ENCODE data around the gene TLR1.
A peak's percentile ranks its signal among the peaks of the same experiment; 100 is the strongest.
"Not testable (repeated sequence)": the region's sequence is repeated elsewhere in the genome, so short reads cannot be mapped to it uniquely, and the experiment has no call there.

Gene TLR1

DNA sequence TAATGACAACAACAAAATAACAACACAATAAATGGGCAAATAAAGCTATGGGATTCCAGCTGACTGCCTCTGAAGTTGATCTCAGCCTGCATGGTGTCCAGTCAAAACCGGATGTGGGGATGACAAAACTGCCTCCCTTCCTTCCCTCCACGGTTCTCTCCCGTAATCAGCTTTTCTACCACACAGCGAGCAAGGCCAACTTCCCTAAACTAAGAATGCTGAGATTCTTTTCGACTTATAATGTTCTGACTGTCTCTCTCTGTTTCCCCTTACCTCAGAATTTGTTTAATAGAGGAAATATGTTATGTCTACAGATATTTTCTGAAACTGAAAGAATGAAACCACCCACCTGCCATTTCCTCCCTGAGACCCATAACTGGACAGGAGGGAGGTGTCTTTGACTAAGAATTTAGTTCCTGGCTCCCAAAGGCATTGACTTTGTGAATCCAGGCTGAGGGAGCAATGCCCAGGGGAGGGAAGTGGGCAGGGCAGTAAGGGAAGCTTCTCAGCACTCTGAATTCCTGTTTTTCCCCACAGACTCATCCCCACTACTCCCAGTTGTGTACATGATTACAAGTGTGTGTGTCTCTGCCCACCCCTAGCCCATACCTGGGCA lies 1.0 kb upstream of the TLR1 start:
- DNase-seq: peak in 1 of 5 experiments; percentile 59

DNA sequence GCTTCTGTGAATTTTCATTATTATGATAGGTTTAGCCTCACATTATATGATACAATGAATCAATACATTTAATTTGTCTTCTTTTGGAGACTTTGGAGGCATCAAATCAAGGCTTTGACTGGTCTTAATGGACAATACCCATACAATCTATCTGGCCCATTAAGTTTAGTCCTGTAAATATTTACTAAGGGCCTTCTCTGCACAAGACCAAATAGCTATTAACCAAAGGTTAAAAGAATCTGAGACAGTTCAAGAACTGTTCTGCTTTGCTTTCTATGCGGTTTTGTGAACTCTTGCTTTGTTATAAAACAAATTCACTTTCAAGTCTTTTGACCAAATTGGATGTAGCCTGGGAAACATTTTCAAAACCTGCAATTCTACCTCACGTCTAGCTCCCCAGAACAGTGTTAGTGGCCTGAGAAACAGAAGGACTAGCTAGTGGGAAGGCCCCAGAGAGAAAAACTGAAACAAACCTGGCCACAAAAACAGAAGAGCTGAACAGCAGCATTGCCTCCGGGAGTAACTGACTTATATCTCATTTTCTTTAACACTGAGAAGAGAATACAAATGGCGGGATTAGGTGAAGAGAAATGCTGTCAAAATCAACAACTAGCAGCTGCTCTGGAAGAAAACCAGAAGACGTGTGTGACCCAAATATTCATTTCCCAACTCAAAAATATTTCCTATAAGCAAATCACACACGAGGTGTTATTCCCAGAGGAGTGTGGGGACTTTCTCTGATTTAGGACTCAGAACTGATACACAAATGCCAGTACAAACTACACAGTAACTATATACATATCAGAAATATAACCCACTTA lies 548 bp downstream of the TLR1 start:
- peak in 1 of 5 experiments; percentile 59 for DNase-seq

DNA sequence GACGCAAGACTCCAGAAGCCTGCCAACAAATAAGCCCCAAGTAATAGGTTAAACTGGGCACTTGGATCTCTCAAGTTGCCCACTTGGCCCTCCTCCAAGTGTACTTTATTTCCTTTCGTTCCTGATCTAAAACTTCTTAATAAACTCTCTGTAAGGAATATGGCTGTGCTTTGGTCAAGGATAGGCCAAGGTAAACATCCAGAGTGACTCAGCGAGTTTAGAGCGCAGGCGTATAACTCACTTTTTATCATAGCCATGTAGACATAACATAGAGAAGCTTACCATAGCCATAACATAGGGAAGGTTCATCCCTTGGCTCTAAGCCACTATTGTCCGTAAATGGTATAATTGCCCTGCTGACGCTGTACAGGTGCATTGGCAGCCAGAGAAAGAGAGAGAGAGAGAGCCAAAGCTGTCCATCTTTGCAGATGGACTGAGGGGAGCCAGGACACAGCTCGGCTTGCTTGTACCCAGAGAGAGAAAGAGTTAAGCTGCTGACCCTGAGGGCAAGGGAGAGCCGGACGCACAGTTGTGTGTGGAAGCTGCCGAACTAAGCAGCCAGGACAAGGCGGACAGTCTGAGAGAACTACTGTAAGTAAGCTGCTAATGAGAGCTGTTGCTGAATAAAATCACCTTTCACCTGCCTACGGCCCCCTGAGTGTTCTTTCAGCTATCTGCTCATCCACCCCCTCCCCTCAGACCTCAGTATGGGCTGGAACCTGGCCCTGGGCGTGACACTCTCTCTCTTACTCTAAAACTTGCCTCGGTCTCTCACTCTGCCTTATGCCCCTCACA lies 1.8 kb downstream of the TLR1 start:
- DNase-seq: peak in 1 of 5 experiments; percentile 66

DNA sequence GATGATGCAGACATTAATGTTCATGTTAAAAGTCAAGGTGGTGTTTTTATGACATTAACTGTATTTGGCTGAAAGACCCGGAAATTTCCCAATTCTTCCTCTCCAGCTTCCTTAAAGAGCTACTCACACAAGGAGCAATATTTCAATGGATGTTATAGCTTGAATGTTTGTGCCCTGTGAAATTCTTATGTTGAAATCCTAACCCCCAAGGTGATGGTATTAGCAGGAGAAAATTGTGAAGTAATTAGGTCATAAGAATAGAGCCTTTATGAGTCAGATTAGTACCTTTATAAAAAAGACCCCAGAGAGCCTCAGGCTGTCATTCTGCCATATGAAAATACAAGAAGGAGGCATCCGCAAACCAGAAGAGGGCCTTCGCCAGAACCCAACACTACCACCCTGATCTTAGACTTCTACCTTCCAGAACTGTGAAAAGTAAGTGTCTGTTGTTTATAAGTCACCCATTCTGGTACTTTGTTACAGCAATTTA lies 3.6 kb downstream of the TLR1 start:
- DNase-seq: no peak

DNA sequence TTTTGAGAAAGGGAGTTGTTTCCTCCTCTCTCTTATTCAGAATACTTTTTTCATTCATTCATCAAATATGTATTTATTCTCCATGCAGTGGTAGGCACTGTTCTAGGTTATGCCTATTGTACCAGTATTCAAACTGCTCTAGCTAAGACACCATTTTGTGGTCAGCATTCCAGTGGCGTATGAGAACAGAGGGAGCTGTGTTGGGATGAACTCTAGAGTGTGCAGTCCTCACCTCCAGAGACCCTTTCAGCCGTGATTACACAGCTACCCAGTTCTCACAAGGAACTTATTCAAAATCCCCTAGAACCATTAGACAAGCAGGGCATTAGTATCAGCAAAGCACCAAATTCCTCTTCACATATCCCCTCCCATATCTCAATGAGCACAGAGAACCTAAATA lies 4.2 kb downstream of the TLR1 start:
- DNase-seq: no peak

DNA sequence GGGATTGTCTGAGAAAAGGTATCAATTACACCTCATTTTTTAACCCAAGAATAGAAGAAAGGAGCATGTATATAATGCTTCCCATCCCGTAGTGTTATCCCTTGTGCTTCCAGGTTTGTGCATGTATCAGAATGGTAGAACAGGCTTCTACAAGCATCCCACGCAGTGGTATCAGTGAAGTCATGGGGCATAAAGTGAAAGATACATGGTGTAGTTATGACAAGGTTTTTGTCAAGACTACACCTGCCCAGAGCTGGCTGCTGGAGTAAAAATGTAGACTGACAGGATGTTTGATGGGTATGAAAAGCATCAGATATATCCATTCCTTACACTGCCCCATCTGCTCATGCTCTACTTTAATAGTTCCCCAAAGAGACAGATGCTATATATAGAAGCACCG lies 9.5 kb downstream of the TLR1 start:
- DNase-seq: no peak

DNA sequence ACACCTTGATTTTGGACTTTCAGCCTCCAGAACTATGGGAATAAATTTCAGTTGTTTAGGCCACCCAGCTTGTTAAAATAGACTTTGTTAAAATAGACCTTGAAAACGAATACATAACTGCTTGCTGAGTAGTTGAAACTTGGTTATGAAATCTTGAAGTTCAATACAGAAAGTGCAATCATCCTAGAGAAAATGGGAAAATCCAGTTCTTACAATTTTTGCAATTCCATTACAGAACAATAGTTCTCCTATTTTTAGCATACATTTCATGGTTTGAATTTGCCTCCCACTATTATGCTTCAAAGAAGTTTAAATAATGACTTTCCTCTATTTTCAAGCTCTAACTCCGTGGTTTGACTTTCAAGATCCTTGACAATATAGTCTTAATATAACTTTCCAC lies 10.5 kb downstream of the TLR1 start:
- DNase-seq: no peak

DNA sequence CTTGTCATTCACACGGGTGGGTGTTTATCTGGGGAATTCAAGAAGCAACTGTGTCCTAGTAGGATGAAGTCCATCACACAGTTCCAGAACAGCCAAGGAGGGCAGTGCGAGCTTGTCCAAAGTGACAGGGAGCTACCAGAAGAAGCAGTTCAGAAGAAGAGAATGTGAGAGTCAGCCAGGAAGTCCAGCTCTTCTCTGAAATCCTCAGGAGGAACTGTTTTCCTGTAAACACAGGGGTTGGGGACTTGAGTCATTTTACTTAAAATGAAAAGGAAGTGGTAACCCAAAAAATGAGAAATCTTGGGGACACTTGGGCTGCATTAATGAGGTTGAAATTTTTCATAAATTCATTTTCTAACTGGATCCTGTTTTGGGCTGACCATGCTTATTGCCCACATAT lies 13.6 kb downstream of the TLR1 start:
- no peak for DNase-seq

DNA sequence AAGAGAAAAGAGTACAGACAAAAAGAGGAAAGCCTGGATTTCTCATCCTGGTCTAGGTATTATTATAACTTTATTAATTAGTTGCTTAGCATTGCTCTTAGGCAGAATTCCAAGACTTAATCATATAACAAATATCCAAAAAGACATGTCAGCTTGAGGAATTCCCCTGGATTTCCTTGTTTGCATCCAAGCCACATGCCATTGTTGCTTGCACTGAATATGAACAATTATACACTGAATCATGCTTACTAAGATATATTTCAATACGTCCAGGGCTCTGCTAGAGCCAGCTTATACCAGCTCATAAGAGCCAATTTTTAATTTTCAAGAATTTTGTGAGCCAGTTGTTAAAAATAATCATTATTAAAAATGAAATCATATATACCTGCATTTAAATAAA lies 16.3 kb downstream of the TLR1 start:
- DNase-seq: no peak

DNA sequence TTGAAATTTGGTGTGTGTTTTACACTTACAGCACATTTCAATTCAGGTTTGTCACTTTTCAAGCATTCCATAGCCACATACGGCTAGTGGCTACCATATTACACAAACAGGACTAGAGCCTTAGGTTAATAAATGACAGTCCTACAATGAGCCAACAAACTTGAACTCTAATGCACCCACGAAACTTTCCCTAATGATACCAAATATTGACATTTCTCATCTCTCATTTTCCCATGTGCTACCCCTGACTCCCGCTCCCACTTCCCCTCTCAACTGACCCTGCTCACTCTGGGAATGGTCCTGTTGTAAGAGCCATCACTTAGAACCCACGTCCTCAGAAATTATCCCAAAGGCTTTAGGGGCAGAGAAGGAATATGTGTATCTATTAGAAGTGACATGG lies 16.9 kb downstream of the TLR1 start:
- no peak for DNase-seq

DNA sequence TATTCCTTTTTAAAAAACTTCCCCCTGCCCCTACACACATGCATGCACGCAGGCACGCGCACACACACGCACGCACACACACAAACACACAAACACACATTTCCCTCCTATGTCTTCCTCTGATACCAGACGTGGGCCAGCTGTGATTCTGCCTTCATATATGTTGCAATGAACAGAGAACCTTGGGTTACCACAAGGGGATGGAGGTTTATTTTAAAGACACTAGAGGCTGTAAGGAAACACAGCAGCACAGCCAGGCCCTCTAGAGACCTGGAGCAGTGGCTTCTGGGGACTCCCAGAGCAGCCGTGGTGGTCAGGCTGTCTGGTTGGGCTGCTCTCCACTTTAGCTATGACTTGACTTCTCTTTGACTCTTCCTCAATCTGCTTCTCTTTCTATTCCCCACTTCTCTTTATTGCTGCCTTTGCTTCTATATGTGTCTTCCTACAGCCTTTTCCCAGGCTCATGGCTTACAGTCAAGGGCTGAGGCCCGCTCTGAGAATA lies 18.6 kb downstream of the TLR1 start:
- peak in 1 of 5 experiments; percentile 7 for DNase-seq

DNA sequence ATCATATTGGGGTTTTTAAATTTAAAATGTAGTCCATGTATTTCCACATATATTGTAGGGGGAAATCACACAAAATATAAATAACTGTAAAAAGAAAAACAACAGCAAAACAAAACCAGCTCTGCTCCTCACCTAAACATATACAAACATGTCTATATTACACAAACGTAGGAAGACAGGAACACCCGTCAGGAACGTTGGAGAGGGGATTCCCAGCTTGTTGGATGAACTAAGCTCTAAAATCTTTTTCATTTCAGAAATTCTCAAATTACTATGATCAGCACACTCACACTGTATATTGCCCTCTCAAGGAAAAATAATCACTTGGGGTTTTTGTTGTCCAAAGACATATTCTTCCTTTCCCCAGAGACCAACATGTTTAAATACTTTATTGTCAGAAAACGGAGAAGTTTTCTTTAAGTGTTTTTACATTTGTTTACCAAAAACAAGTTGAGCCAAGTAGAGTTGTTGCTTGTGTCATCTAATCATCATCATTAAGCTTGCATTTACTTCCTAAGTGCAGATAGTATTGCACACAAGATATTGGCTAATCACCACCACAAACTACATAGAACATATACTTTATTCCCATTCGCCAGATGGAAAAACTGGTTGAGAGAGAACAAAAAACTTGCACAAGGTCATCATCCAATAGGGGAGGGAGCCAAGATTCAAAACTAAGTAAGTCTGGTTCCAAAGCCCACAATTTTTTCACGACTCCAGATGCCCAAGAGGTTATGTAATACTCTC lies 19.4 kb downstream of the TLR1 start:
- DNase-seq: no peak

DNA sequence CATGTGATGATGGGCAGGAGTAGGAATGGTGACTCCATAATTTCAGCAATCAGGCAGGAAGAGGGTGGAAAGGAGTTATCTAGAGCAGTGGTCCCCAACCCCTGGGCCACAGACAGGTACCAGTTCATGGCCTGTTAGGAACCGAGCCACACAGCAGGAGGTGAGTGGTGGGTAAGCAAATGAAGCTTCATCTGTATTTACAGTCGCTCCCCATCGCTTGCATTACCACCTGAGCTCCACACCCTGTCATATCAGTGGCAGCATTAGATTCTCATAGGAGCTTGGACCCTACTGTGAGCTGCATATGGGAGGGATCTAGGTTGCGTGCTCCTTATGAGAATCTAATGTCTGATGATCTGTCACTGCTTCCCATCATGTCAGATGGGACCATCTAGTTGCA lies 20.4 kb downstream of the TLR1 start:
- DNase-seq: no peak

DNA sequence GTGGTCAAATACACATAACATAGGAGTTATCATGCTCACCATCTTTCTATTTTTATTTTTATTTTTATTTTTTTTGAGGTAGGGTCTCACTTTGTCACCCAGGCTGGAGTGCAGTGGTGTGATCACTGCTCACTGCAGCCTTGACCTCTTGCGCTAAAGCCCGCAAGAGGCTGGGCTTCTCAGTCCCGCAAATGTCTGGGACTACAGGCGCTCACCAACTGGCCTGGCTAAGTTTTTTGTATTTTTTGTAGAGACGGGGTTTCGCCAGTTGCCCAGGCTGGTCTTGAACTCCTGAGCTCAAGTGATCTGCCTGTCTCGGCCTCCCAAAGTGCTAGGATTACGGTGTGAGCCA lies 21.5 kb downstream of the TLR1 start:
- DNase-seq: no peak

DNA sequence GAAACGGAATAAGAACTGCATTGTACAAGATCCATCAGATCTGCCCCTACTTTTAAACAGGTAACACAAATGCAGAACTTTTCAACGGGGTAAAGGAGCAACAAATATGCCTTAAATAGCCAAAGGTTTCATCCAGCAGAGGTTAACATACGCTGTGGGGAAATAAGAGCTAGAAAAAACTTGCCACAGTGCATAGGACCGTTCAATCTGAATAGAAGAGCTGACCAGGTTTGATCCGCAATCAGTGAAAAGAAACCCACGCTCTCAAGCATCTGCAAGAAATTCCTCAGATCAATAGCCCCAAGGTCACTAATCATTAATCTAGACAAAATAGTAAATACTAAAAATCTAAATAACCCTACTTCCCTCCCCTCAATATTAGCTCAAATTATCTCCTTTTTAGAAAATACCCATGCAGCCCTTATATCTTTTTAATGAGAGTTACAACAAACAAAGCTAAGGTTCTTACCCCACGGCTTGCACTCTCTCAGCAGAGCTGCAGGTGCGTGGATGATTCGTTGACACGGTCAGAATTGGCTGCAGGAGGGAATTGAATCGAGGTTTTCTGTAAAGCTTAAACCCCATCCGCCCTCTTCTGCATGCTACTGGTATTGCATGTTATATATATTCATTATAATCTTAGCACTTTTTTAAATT lies 22.0 kb downstream of the TLR1 start, which contains the start of gene TLR10:
TSS of gene TLR10 (minus strand) at position 539 of the 657 bp plus-strand sequence. CDS start 7,400 bp downstream, outside the sequence.
- DNase-seq: peak in 1 of 5 experiments; percentile 62

DNA sequence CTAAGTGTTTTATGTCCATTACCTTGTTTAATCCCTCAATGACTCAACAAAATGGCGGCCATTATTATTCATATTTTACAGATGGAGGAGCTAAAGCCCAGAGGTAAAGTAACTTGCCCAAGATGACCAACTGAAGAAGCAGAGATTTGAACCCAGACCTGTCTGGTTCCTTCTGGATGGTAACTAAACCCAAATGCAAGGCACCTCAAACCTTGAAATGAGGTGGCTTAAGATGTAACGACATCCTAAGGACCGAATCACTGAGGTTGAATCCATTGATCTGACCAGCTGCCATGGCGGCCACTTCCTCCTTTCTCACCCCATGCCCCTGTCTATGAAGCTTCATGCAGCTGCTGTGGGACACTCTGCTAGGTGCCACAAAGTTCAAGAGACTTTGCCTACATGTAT lies 22.7 kb downstream of the TLR1 start:
- DNase-seq: no peak

DNA sequence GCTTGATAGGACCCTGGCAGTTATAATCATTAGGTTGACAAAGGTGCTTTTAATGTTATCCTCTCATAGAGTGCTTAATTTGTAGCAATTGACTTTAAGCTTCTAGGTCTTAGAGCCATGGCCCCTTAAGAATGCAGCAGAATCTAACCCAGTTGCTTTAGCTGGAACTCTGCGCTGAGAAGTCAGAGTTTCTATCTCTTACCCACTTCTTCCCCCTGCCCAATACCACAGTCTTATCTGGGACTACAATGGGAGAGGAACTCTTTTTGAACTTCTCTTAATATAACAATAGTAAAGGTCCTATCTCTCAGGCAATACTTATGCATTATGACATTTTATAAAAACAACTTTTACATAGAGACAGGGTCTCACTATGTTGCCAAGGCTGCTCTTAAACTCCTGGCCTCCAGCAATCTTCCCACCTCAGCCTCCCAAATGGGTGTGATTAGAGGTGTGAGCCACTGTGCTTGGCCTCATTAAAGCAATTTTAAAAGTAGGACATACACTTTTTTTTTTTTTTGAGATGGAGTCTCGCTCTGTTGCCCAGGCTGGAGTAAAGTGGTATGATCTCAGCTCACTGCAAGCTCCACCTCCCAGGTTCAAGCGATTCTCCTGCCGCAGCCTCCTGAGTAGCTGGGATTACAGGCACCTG lies 23.6 kb downstream of the TLR1 start:
- DNase-seq: no peak

DNA sequence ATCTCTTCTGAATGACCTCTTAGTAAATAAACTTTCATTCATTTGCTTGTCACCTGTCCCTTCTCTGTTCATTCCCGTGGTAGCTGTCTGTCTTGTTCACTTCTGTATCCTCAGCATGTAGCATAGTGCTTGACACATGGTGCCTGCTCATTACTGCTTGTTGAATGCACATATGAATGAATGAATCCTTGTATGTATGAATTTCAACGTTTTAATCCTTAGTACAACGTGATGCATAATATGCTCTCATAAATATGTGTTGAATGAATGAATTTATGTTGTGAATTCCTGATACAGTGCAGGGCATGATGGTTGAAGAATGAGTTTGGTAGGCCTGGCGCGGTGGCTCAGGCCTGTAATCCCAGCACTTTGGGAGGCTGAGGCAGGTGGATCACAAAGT lies 24.8 kb downstream of the TLR1 start:
- no peak for DNase-seq

DNA sequence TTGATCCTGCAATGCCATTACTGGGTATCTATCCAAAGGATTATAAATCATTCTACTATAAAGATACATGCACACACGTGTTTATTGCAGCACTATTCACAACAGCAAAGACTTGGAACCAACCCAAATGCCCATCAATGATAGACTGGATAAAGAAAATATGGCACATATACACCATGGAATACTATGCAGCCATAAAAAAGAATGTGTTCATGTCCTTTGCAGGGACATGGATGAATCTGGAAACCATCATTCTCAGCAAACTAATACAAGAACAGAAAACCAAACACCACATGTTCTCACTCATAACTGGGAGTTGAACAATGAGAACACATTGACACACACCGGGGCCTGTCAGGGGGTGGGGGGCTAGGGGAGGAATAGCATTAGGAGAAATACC lies 26.7 kb downstream of the TLR1 start:
- DNase-seq: not testable (repeated sequence)

DNA sequence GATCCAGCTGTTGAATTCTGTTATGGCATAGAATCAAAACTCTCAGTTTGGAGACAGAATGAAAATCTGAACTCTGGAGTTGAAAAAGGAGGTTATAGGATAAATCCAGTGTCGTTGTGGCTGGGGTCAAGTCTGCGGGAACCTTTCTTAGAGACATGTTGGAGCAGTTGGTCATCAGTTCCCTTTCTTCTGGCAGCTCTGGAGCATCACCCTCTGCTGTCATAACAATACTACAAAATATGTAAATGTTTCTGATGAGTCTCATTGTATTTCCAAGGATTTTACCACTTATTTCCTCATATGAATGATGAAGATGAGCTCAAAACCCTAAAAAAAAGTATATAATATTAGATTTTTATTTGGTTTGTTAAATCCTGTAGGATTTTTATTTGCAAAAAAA lies 29.3 kb downstream of the TLR1 start:
- DNase-seq: no peak

Measured in T-helper 2 cell (primary cell).